ENCODE measurements around the gene SLC1A3.

SLC1A3 gene

GRCh38 chr5:36708996-36709395 is 102.6 kb downstream of the SLC1A3 start:
- H3K79me2 ChIP-seq (ENCODE audit: insufficient read depth, low read depth): no peaks in the 10 kb centered on the region
- no peaks in the 10 kb centered on the region for H3K4me1 ChIP-seq (ENCODE audit: low read depth, poor library complexity, severe bottlenecking)
- no peaks in the 10 kb centered on the region for H3K36me3 ChIP-seq (ENCODE audit: insufficient read depth)
- H3K9ac ChIP-seq: no peak overlapping the region
- no peak overlapping the region for H3K4me2 ChIP-seq
- no peak overlapping the region for H3K4me3 ChIP-seq (IDR thresholded peaks at IDR 0.05; ENCODE audit: insufficient read depth, low read depth, low read length)
- H4K20me1 ChIP-seq (ENCODE audit: insufficient read depth): no peaks in the 10 kb centered on the region
- H3K27ac ChIP-seq: no peak overlapping the region
- no peaks in the 10 kb centered on the region for H3K27me3 ChIP-seq (ENCODE audit: insufficient read depth, low read depth)
- no peak overlapping the region for H2AFZ ChIP-seq (ENCODE audit: low read depth)
- TF ChIP-seq CTCF (conservative IDR thresholded peaks at IDR 0.05; ENCODE audit: low read depth, low read length): no peak

- Histone ChIP-seq H3K4me2 (no peak overlapping the region), H4K20me1 (ENCODE audit: insufficient read depth) (no peaks in the 10 kb centered on the region), H2AFZ (ENCODE audit: low read depth) (no peak overlapping the region), H3K27me3 (ENCODE audit: insufficient read depth, low read depth) (no peaks in the 10 kb centered on the region), H3K4me1 (ENCODE audit: low read depth, poor library complexity, severe bottlenecking) (no peaks in the 10 kb centered on the region), H3K4me3 (IDR thresholded peaks at IDR 0.05; ENCODE audit: insufficient read depth, low read depth, low read length) (no peak overlapping the region), H3K79me2 (ENCODE audit: insufficient read depth, low read depth) (no peaks in the 10 kb centered on the region), H3K27ac (no peak overlapping the region), H3K9ac (no peak overlapping the region), H3K36me3 (ENCODE audit: insufficient read depth) (no peaks in the 10 kb centered on the region)
- TF ChIP-seq CTCF (conservative IDR thresholded peaks at IDR 0.05; ENCODE audit: low read depth, low read length): no peak
These were observed 103.6 kb downstream of the SLC1A3 start for GRCh38 chr5:36710039-36710438.

GRCh38 chr5:36712706-36713105 is 106.3 kb downstream of the SLC1A3 start:
- Histone ChIP-seq H3K4me3 (IDR thresholded peaks at IDR 0.05; ENCODE audit: insufficient read depth, low read depth, low read length) (no peak overlapping the region), H3K27ac (no peak overlapping the region), H3K4me1 (ENCODE audit: low read depth, poor library complexity, severe bottlenecking) (no peaks in the 10 kb centered on the region), H4K20me1 (ENCODE audit: insufficient read depth) (no peaks in the 10 kb centered on the region), H3K9ac (no peak overlapping the region), H3K36me3 (ENCODE audit: insufficient read depth) (no peaks in the 10 kb centered on the region), H2AFZ (ENCODE audit: low read depth) (no peak overlapping the region), H3K27me3 (ENCODE audit: insufficient read depth, low read depth) (no peaks in the 10 kb centered on the region), H3K4me2 (no peak overlapping the region), H3K79me2 (ENCODE audit: insufficient read depth, low read depth) (no peaks in the 10 kb centered on the region)
- no peak for TF ChIP-seq CTCF (conservative IDR thresholded peaks at IDR 0.05; ENCODE audit: low read depth, low read length)

- H3K4me1 ChIP-seq (ENCODE audit: low read depth, poor library complexity, severe bottlenecking): no peaks in the 10 kb centered on the region
- H3K27me3 ChIP-seq (ENCODE audit: insufficient read depth, low read depth): no peaks in the 10 kb centered on the region
- no peak overlapping the region for H3K4me3 ChIP-seq (IDR thresholded peaks at IDR 0.05; ENCODE audit: insufficient read depth, low read depth, low read length)
- no peaks in the 10 kb centered on the region for H3K79me2 ChIP-seq (ENCODE audit: insufficient read depth, low read depth)
- no peak overlapping the region for H3K27ac ChIP-seq
- no peak overlapping the region for H3K4me2 ChIP-seq
- H2AFZ ChIP-seq (ENCODE audit: low read depth): no peak overlapping the region
- no peaks in the 10 kb centered on the region for H3K36me3 ChIP-seq (ENCODE audit: insufficient read depth)
- TF ChIP-seq CTCF (conservative IDR thresholded peaks at IDR 0.05; ENCODE audit: low read depth, low read length): no peak
- no peaks in the 10 kb centered on the region for H4K20me1 ChIP-seq (ENCODE audit: insufficient read depth)
- H3K9ac ChIP-seq: no peak overlapping the region
These were observed 107.1 kb downstream of the SLC1A3 start for GRCh38 chr5:36713541-36713940.
